Transverse colon (tissue), 4 donors: ENCODE data around the gene FARP1. TPM values are rescaled to one million over a fixed set of nuclear protein-coding genes. Genes with fewer than 3 reads are reported as not detected.
A peak's percentile ranks its signal among the peaks of the same experiment; 100 is the strongest.

Source experiments
- DNase-seq: peaks from one replicate; pipeline ENCODE4 v3.0.0-alpha.2; 2019
- H3K27ac ChIP-seq, 4 donors: fragments of 200-600 bp; sonication (generic); 2 replicates each; pipeline ENCODE4 v1.5.1; 2016 to 2018; ENCODE audit warnings: inconsistent platforms in 4 of 4
- H3K27me3 ChIP-seq: fragments of 200-600 bp; sonication (generic); 2 replicates; pipeline ENCODE4 v1.5.1; 2017; ENCODE audit warnings: inconsistent platforms
- H3K36me3 ChIP-seq, 4 donors: fragments of 200-600 bp; sonication (generic); 2 replicates each; pipeline ENCODE4 v1.5.1; 2017 to 2019; ENCODE audit warnings: inconsistent platforms in 4 of 4
- H3K4me1 ChIP-seq, 4 donors: fragments of 200-600 bp; sonication (generic); 2 replicates each; pipeline ENCODE4 v1.5.1; 2017 to 2020; ENCODE audit warnings: inconsistent platforms in 4 of 4
- H3K4me3 ChIP-seq, 4 donors: fragments of 200-600 bp; sonication (generic); 1 replicate in 1 of 4; 2 replicates in 3 of 4; pipeline versions ENCODE4 v1.5.1 to v1.6.1; 2017 to 2019; ENCODE audit warnings: inconsistent platforms in 4 of 4
- H3K9me3 ChIP-seq, 2 donors: fragments of 200-600 bp; sonication (generic); 2 replicates each; pipeline ENCODE4 v1.5.1; 2017 to 2019; ENCODE audit warnings: inconsistent platforms in 2 of 2
- EP300 ChIP-seq: sonication (generic); formaldehyde crosslinking; IDR thresholded peaks from one replicate; pipeline ENCODE4 v1.6.1; 2017; ENCODE audit warnings: antibody characterized with exemption, low read depth
- POLR2A ChIP-seq: fragments of 450-650 bp; IDR thresholded peaks from one replicate; pipeline ENCODE4 v1.6.1; 2016; ENCODE audit warnings: antibody characterized with exemption, mild to moderate bottlenecking, moderate library complexity
- POLR2AphosphoS5 ChIP-seq, 3 donors: sonication (generic); formaldehyde crosslinking; IDR thresholded peaks; one replicate each; pipeline ENCODE4 v1.6.1; 2016; ENCODE audit warnings: antibody characterized with exemption in 3 of 3
- WGBS, 2 donors: methylation state at CpG; one replicate each; pipeline ENCODE4 v1.1.5; 2018; ENCODE audit warnings: low coverage in 1 of 2; 5-methylcytosine and 5-hydroxymethylcytosine counted together
- in situ Hi-C, 4 donors: fragments of 200-750 bp; cut with MboI; loops; one replicate each; pipeline versions ENCODE4 v1.15.0 to v1.15.1; 2017; ENCODE audit warnings: low sequenced_read_pairs in 3 of 4, low pct_ligation_motif_present in 1 of 4, low pct_unique_long_range_greater_than_20kb in 1 of 4
- intact Hi-C: fragments of 100-400 bp; cut with DNase I; formaldehyde crosslinking; loops from one replicate; pipeline ENCODE4 v1.15.1; 2023; ENCODE audit warnings: low total_unique reads
- total RNA-seq, 4 donors: library from RNA; depleted of rRNA; stranded (reverse); fragments of >200 nt; gene quantifications; one replicate each; pipeline ENCODE4 v1.1.0, GENCODE V29; 2016
- TF ChIP-seq, protein P1 (sequence below), 5 experiments: fragments of 200-600 bp in 3 of 5; fragments of 450-650 bp in 2 of 5; sonication (generic) in 3 of 5; IDR thresholded peaks; 1 replicate in 2 of 5; 2 replicates in 3 of 5; pipeline ENCODE4 v1.5.1; 2016 to 2017; ENCODE audit warnings: antibody characterized with exemption in 5 of 5, inconsistent platforms in 3 of 5, mild to moderate bottlenecking in 2 of 5, moderate library complexity in 1 of 5

FARP1 gene
- total RNA-seq, 4 donors from 2014 or later, result 32.8 to 41.8 (median 38.3) TPM

DNA sequence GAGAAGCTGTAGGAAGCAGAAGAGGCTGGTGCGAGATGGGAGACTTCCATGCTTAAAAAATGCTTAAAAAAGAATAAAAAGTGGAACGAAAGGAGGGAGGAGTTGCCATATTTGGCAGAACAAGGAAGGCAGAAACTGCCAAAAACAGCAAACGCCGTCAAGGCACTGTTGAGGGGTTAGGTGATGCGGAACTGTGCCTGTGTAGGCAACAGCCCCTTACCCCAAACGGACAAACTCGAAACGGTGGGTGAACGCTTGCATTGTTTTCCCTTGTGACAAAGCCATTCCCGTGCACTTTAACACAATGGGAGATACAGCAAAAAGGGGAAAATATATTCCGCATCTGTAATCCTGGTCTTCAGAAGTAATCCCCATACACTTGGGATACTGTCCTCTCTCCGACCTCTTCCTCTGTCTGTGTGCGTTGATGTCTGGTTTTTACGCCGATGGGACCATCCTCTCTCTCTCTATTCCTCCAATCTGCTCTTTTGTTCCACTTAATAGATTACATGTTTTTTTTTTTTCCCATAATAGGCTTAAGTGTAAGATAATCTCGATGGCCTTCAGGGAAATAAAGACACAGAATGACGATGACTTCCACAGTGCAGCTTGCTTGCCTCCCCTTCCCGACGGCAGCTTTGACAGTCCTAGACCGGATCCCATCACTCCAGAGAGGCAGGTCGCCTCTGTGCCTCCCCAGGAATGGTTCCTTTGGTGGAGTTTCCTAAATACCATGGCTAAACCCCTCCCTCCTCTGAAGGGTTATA is 166.9 kb downstream of the FARP1 start:
- intact Hi-C loops (no loop called here), in situ Hi-C loops (no loop called here)
- TF ChIP-seq POLR2AphosphoS5 (IDR thresholded peaks at IDR 0.05) (no peak), POLR2A (no peak), EP300 (no peak)
- TF ChIP-seq, protein P1, sequence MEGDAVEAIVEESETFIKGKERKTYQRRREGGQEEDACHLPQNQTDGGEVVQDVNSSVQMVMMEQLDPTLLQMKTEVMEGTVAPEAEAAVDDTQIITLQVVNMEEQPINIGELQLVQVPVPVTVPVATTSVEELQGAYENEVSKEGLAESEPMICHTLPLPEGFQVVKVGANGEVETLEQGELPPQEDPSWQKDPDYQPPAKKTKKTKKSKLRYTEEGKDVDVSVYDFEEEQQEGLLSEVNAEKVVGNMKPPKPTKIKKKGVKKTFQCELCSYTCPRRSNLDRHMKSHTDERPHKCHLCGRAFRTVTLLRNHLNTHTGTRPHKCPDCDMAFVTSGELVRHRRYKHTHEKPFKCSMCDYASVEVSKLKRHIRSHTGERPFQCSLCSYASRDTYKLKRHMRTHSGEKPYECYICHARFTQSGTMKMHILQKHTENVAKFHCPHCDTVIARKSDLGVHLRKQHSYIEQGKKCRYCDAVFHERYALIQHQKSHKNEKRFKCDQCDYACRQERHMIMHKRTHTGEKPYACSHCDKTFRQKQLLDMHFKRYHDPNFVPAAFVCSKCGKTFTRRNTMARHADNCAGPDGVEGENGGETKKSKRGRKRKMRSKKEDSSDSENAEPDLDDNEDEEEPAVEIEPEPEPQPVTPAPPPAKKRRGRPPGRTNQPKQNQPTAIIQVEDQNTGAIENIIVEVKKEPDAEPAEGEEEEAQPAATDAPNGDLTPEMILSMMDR (IDR thresholded peaks at IDR 0.05), result no peak
- Histone ChIP-seq H3K9me3 (no peaks in the 10 kb centered on the region), H3K27ac (peak overlapping the region in 1 of 4 donors; percentile 2), H3K27me3 (no peaks in the 10 kb centered on the region), H3K4me1 (peaks cover 4 to 35% (median 26%) of the 10 kb centered on the region in 4 donors), H3K36me3 (no peaks in the 10 kb centered on the region), H3K4me3 (no peak overlapping the region)
- DNase-seq, result no peak
- 88 to 89% methylated on average over 20 to 21 of the region's 21 CpGs for WGBS, 2 donors

DNA sequence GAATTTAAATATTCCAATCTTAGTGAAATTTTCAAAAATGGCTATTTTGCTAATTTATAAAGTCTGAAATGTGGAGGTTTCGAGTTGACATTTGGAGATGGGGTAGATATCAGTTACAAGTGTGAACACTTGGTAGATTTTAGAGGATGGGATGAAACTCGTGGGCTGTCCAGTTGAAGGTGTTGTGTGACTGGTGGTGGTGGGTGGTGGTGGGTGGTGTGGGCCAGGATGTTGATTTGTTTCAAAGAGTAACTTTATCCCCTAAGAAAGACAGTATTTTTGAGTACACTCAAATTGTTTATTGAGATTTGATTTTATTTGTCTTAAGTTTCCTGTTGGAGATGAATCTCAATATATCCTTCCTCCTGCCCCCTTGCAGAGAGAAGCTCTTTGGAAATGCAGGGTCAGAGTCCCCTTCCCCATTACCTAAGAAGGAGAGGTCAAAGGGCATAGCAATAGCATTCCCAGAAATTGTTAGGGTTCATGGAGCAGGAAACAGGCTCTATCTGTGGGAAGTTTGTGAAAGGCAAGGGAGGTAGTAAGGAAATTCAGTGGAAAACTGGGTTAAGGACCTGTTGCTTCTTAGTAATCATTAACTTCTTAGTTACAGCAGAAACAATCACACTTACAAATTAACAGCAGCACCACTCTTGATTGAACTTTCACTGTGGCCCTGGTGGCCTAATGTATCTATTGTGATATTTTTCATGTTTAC is 167.7 kb downstream of the FARP1 start:
- Histone ChIP-seq H3K27me3 (no peaks in the 10 kb centered on the region), H3K4me1 (peaks cover 4 to 35% (median 26%) of the 10 kb centered on the region in 4 donors), H3K27ac (peak overlapping the region in 3 of 4 donors; percentile 1 to 48 (median 46)), H3K36me3 (no peaks in the 10 kb centered on the region), H3K4me3 (no peak overlapping the region), H3K9me3 (no peaks in the 10 kb centered on the region)
- in situ Hi-C loops (no loop called here), intact Hi-C loops (no loop called here)
- no peak for TF ChIP-seq POLR2A
- no peak for TF ChIP-seq POLR2AphosphoS5 (IDR thresholded peaks at IDR 0.05)
- TF ChIP-seq EP300, result no peak
- TF ChIP-seq, protein P1 (IDR thresholded peaks at IDR 0.05), result no peak
- DNase-seq, result no peak
- 50 to 76% methylated on average over 2 of the region's 2 CpGs for WGBS, 2 donors

- Histone ChIP-seq H3K27ac (peak overlapping the region in 3 of 4 donors; percentile 1 to 48 (median 46)), H3K4me3 (no peak overlapping the region), H3K27me3 (no peaks in the 10 kb centered on the region), H3K9me3 (no peaks in the 10 kb centered on the region), H3K4me1 (peaks cover 4 to 38% (median 28%) of the 10 kb centered on the region in 4 donors), H3K36me3 (no peaks in the 10 kb centered on the region)
- DNase-seq, result no peak
- in situ Hi-C loops (no loop called here), intact Hi-C loops (no loop called here)
- TF ChIP-seq POLR2A (no peak), POLR2AphosphoS5 (IDR thresholded peaks at IDR 0.05) (no peak), EP300 (no peak)
- TF ChIP-seq, protein P1 (IDR thresholded peaks at IDR 0.05), result no peak
- 66% methylated on average over 1 of the region's 1 CpG; no CpG with 5 or more reads in 1 of the 2 donors for WGBS, 2 donors
Measured at GRCh38 chr13:98311200-98311548, 168.3 kb downstream of the FARP1 start.

GRCh38 chr13:98312606-98313005 is 169.7 kb downstream of the FARP1 start:
- Histone ChIP-seq H3K27me3 (no peaks in the 10 kb centered on the region), H3K4me3 (no peak overlapping the region), H3K36me3 (no peaks in the 10 kb centered on the region), H3K9me3 (no peaks in the 10 kb centered on the region), H3K27ac (peak overlapping the region in 2 of 4 donors; percentile 46), H3K4me1 (peaks cover 4 to 33% (median 25%) of the 10 kb centered on the region in 4 donors)
- DNase-seq, result no peak
- in situ Hi-C loops, result no loop called here
- WGBS, 2 donors, result 78 to 100% methylated on average over 3 to 7 of the region's 7 CpGs
- intact Hi-C loops, result no loop called here
- TF ChIP-seq EP300 (no peak), POLR2A (no peak), POLR2AphosphoS5 (IDR thresholded peaks at IDR 0.05) (no peak)
- TF ChIP-seq, protein P1 (IDR thresholded peaks at IDR 0.05), result no peak
